Right renal cortex interstitium (tissue), 3 donors: ENCODE results near the gene TNFSF9. TPM values are rescaled to one million over a fixed set of nuclear protein-coding genes. Genes with fewer than 3 reads are reported as not detected.

ENCODE experiments used
- DNase-seq, 3 donors: peaks; one replicate each; pipeline ENCODE4 v3.0.0-alpha.2; 2013; ENCODE audit warnings: low read depth in 3 of 3, low spot score in 2 of 3
- polyA plus RNA-seq, 3 donors: library from polyadenylated mRNA; unstranded; fragments of 120-200 nt; gene quantifications; one replicate each; pipeline ENCODE4 v1.2.1, GENCODE V29; 2013; ENCODE audit not compliant: insufficient read length in 3 of 3

Gene TNFSF9, protein sequence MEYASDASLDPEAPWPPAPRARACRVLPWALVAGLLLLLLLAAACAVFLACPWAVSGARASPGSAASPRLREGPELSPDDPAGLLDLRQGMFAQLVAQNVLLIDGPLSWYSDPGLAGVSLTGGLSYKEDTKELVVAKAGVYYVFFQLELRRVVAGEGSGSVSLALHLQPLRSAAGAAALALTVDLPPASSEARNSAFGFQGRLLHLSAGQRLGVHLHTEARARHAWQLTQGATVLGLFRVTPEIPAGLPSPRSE
- under 1 TPM in 2 of 3 donors, not detected in 1; 0.14 to 0.33 TPM for polyA plus RNA-seq

DNA sequence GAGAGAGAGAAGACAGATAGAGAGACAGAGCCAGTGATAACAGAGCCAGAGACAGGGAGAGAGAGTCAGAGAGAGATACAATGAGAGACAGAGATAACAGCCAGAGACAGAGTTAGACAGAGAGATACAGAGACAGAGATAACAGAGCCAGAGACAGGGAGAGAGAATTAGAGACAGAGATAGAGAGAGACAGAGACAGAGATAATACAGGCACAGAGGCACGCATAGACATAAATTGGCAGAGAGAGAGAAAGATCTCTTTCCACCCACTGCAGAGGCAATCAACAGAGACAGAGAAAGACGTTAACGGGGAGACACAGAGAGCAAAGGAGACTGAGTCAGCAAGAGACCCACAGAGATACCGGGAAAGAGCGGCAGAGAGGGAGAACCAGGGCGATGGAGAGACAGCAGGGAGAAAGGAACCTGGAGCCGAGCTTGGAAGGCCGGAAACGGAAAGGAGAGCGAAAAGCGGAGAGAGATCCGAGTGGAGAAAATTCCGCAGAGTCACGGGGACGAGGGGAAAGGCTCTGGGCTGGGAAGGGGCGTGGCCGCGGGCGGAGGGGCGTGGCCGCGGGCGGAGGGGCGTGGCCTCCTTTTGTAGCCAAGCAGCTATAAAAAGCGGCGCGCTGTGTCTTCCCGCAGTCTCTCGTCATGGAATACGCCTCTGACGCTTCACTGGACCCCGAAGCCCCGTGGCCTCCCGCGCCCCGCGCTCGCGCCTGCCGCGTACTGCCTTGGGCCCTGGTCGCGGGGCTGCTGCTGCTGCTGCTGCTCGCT is at the start of gene TNFSF9:
TSS of gene TNFSF9 (plus strand) at position 641 of the 777 bp plus-strand sequence. CDS start at position 652, 11 bp downstream.
- DNase-seq, result peak in 1 of 3 donors; percentile 69

DNA sequence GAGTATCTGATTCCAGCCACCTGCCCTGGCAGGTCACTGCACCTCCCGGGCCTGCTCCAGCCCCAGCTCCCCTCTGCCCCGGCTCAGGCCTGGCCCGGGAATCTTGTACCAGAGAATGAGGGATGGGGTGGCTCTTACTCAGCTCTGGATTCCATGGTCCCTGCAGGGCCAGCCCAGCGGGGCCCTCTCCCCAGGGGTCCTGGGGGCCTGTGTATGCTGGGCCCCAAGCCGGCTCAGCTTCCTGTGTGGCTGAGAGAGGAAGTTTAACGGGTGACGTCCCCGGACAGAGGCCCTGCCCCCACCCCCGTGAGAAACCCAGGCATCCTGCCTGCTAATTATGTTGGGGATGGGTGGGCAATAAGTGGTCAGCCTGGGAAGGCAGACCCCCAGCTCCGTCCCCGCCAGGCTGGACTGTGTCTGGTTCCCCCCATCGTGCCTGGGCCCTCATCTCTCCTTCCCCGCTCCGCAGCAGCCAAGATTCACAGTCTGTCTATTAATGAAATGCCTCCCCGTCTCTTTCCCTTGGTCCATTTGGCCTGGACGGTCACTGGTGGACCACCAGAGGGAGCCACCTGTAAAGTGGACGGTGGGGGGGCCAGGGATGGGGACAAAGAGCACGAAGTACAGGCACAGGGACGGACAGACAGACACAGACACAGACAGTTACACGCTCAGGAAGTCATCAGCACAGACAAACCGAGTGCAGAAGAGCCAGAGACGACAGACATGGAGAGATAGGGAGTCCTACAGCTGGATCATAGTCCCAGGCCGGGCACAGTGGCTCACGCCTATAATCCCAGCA is 49.1 kb upstream of the TNFSF9 start, which contains the start of gene DENND1C:
TSS of gene DENND1C (minus strand) at position 247 of the 802 bp plus-strand sequence. CDS start at position 155, 92 bp downstream.
- DNase-seq, result no peak

GRCh38 chr19:6482343-6482686 is 48.5 kb upstream of the TNFSF9 start:
- DNase-seq, result no peak

- DNase-seq, result no peak
These were observed 47.6 kb upstream of the TNFSF9 start for GRCh38 chr19:6483235-6483634.

- DNase-seq, result no peak
These were observed 46.6 kb upstream of the TNFSF9 start for GRCh38 chr19:6484230-6484629.

DNA sequence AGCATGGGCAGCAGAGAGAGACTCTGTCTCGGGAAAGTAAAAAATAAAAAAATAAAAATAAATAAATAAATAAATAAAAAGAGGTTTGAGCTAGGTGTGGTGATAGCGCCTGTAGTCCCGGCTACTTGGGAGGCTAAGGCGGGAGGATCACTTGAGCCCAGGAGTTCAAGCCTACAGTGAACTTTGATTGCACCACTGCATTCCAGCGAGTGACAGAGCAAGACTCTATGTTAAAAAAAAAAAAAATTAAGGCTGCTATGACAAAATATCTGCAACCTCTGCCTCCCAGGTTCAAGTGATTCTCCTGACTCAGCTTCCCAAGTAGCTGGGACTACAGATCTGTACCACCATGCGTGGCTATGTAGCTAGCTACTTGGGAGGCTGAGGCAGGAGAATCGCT is 46.0 kb upstream of the TNFSF9 start:
- no peak for DNase-seq

DNA sequence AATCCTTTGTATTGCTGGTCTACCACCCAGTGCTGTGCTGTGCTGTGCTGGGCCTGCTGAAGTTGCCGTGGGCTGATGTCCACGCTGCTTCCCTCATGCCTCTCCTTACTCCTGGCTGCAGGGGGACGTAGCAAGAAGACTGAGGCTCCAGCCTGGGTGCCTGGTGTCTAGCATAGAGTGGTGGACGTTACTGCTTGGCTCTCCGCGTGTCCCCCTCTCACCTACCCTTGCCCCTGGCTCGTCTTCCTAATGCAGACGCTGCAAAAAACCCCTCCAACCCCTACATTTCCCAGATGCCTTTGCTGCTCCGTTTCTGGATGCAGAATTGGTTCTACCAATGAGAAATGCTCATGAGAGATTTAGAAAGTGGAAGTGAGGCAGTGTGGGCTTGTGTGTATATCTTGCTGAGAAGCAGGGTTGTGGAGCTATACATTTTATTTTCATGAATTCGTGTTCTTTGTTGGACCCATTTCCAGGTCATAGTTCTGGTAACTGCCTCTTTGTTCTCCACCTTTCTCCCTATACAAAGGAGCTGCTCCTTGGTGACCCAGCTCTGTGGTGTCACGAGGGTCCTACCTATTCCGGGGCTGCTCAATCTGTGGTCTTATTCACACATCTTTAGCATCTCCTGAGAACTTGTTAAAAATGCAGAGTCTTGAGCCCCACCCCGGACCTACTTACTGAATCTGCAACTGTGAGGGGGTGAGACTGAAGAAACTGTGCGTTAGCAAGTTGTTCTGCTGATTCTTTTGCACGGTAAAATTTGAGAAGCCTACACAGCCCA is 41.4 kb upstream of the TNFSF9 start:
- no peak for DNase-seq

DNA sequence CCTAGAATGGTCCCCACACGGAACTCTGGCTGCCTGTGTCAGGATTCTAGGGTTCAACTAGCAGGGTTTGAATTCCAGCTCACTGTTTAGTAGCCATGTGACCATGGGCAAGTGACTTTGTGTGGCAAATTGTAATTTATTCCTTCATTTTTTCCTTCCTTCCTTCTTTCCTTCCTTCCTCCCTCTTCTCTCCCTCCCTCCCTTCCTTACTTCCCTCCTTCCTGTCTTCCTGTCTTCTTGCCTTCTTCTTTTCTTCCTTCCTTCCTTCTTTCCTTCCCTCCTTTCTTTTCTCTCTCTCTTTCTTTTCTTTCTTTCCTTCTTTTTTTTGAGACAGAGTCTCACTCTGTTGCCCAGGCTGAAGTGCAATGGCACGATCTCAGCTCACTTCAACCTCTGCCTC is 40.7 kb upstream of the TNFSF9 start:
- no peak for DNase-seq

DNA sequence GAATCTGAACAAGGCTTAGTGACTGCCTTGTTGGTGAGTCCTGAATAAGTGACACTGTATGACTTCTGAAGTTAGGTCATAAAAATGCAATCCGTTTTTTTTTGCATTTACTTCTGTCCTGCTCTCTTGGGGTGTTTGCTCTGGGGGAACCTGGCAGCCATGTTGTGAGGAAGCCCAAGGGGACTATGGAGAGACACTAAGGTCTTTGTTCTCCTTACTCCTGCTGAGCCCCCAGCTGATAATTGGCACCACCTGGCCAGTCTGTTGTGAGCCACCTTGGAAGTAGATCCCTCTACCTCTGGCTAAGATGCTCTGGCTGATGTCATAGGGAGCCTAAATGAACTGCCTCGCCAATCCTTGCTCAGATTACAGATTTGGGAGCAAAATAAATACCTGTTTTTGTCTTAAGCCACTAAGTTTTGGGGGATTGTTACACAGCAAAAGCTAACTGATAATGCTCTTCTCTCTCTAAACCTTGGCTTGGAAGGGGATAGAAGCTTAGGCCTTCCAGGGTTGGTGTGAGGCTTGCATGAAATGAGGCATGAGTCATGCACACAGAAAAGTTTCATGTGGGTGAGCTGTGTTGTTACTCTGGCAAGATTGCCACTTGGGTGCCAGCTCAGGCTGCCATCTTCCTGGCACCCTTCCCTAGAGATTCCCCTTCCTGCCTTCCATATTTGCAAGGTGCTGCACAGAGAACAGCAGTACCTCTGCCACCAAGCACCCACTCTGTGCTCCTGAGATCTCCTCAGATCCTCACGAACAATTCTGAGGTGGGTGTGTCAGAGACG is 38.8 kb upstream of the TNFSF9 start:
- no peak for DNase-seq

DNA sequence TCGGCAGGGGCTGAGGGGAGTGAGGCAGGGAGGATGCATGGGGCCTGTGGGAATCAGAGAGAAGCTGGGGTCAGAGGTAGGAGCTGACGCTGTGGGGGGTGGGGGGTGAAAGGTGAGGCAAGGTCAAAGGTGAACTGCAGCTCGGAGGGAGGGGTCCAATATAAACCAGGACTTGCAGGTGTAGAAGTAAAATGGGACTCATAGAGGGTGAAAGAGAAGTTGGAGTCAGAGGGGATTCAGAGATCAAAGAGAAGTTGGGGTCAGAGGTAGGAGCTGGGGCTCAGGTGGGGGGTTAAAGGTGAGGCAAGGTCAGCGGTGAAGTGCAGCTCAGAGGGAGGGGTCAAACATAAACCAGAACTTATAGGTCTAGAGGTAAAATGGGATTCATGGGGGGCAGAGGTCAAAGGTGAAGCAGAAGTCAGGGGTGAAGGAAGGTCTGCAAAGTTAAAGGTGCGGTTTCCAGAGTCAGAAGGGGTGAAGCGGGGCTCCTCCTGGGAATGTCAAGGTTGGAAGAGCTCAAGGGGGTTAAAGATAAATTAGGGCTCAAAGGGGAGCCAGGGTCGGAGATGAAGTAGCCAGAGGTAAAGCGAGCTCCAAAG is 36.3 kb upstream of the TNFSF9 start:
- no peak for DNase-seq

DNA sequence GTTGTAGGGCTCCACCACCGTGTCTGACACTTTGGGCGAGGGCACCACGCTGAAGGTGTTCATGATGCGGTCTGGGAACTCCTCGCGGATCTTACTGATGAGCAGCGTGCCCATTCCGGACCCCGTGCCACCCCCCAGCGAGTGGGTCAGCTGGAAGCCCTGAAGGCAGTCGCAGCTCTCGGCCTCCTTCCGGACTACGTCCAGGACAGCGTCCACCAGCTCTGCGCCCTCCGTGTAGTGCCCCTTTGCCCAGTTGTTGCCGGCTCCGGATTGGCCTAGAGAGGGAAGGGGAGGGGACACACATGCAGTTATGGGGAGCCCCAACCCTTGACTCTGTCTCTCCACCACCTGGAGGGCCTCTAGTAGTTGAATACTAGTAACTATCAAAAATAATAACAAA is 34.9 kb upstream of the TNFSF9 start:
- DNase-seq, result no peak

DNA sequence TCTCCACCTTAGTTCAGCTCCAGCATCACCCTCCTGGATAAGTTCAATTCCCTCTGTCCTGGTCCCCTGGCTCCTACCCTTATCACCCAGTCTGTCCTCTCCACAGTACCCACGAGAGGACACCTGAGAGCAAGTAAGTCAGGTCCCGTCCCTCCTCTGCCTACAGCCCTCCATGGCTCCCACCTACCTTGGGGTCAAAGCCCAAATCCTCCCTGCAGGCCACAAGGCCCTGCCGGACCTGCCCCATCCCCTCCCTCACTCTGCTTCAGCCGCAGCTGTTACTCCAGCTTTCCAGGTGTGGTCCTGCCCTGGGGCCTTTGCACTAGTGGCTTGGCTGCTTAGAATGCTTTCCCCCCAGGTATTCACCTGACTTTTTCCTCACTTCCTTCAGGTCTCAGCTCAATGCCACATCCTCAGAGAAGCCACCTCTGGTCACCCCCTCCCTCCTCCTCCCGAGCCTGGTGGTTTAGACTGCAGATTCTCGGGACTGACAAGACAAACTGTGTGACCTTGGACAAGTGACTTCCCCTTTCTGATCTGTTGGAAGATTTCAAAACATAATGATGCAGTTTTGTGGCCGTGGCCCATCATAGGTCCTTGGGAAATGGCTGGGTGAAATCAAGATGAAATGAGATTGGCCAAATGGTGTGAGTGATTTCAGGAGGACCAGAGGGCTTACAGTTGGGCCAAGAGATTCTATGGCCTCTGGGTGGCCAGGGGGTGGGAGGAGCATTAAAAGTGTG is 32.4 kb upstream of the TNFSF9 start:
- no peak for DNase-seq

DNA sequence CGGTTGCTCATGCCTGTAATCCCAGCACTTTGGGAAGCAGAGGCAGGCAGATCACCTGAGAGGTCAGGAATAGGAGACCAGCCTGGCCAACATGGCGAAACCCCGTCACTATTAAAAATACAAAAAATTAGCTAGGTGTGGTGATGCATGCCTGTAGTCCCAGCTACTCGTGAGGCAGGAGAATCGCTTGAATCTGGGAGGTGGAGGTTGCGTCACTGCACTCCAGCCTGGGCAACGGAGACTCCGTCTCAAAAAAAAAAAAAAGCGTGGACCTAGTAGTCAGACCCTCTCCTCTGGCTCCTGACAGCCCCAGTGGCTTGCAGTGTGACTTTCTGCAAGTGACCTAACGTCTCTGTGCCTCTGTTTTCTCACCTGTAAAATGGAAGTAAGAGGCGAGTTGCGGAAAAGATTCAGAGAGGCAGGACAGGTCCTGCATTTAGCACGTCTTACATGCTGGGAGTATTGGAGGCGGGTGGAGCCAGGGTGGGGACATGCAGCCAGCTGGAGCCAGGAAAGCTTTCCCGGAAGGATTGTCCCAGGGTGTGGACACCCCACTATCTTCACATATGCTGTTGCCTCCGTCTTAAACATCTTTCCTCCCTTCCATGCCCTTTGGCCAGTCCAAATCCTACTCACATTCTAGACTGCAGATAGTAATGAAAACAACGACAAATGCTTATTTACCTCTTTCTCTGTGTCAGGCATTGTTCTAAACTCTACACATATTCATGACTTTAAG is 31.6 kb upstream of the TNFSF9 start:
- no peak for DNase-seq

GRCh38 chr19:6500837-6501739 is 29.7 kb upstream of the TNFSF9 start:
- no peak for DNase-seq

- DNase-seq, result no peak
These were observed 28.8 kb upstream of the TNFSF9 start, which contains the start of gene TUBB4A for GRCh38 chr19:6501740-6502648. Gene TUBB4A, minus strand, starts transcription at chr19:6502309. Its CDS starts 97 bp downstream, at chr19:6502212.
